ENCODE measurements around the gene ASTN2. TPM values are rescaled to one million over a fixed set of nuclear protein-coding genes. Genes with fewer than 3 reads are reported as not detected.

Gene ASTN2
- total RNA-seq, 1 donor from 2014 or later: 4.2 TPM

GRCh38 chr9:116448431-116448830 lies 966.4 kb downstream of the ASTN2 start:
- intact Hi-C loops (cut with micrococcal nuclease): no loop called here

GRCh38 chr9:116447934-116448333 lies 966.9 kb downstream of the ASTN2 start:
- intact Hi-C loops (cut with micrococcal nuclease): no loop called here

- intact Hi-C loops (cut with micrococcal nuclease): no loop called here
Measured at GRCh38 chr9:116442528-116442927, 972.3 kb downstream of the ASTN2 start.

- intact Hi-C loops (cut with micrococcal nuclease): no loop called here
Measured at GRCh38 chr9:116437411-116438370, 977.2 kb downstream of the ASTN2 start.

- intact Hi-C loops (cut with micrococcal nuclease): no loop called here
Measured at GRCh38 chr9:116436121-116436520, 978.7 kb downstream of the ASTN2 start.

GRCh38 chr9:116435706-116436105 lies 979.2 kb downstream of the ASTN2 start:
- intact Hi-C loops (cut with micrococcal nuclease): no loop called here

GRCh38 chr9:116434314-116434713 lies 980.5 kb downstream of the ASTN2 start:
- intact Hi-C loops (cut with micrococcal nuclease): no loop called here

GRCh38 chr9:116432051-116432450 lies 982.8 kb downstream of the ASTN2 start:
- intact Hi-C loops (cut with micrococcal nuclease): no loop called here

GRCh38 chr9:116430849-116431248 lies 984.0 kb downstream of the ASTN2 start:
- intact Hi-C loops (cut with micrococcal nuclease): no loop called here

GRCh38 chr9:116425244-116425643 lies 989.6 kb downstream of the ASTN2 start:
- intact Hi-C loops (cut with micrococcal nuclease): no loop called here

- intact Hi-C loops (cut with micrococcal nuclease): no loop called here
Measured at GRCh38 chr9:116423149-116423548, 991.7 kb downstream of the ASTN2 start.

- intact Hi-C loops (cut with micrococcal nuclease): no loop called here
Measured at GRCh38 chr9:116422119-116422979, 992.5 kb downstream of the ASTN2 start.

GRCh38 chr9:116420993-116421538 lies 993.8 kb downstream of the ASTN2 start:
- intact Hi-C loops (cut with micrococcal nuclease): no loop called here

GRCh38 chr9:116419181-116419580 lies 995.7 kb downstream of the ASTN2 start:
- intact Hi-C loops (cut with micrococcal nuclease): no loop called here

- intact Hi-C loops (cut with micrococcal nuclease): no loop called here
Measured at GRCh38 chr9:116417464-116417863, 997.4 kb downstream of the ASTN2 start.

GRCh38 chr9:116416421-116416820 lies 998.4 kb downstream of the ASTN2 start:
- intact Hi-C loops (cut with micrococcal nuclease): no loop called here

- intact Hi-C loops (cut with micrococcal nuclease): no loop called here
Measured at GRCh38 chr9:116414374-116414773, 1000.5 kb downstream of the ASTN2 start.

GRCh38 chr9:116411506-116411905 lies 1003.4 kb downstream of the ASTN2 start:
- intact Hi-C loops (cut with micrococcal nuclease): no loop called here

GRCh38 chr9:116409638-116410037 lies 1005.2 kb downstream of the ASTN2 start:
- intact Hi-C loops (cut with micrococcal nuclease): no loop called here

- intact Hi-C loops (cut with micrococcal nuclease): no loop called here
Measured at GRCh38 chr9:116409129-116409528, 1005.7 kb downstream of the ASTN2 start.

GRCh38 chr9:116406469-116406868 lies 1008.4 kb downstream of the ASTN2 start:
- intact Hi-C loops (cut with micrococcal nuclease): no loop called here

- intact Hi-C loops (cut with micrococcal nuclease): no loop called here
Measured at GRCh38 chr9:116405321-116405720, 1009.5 kb downstream of the ASTN2 start.
